ENCODE data around the gene CHST13.
"Not testable (repeated sequence)": the region's sequence is repeated elsewhere in the genome, so short reads cannot be mapped to it uniquely, and the experiment has no call there.

CHST13 gene

DNA sequence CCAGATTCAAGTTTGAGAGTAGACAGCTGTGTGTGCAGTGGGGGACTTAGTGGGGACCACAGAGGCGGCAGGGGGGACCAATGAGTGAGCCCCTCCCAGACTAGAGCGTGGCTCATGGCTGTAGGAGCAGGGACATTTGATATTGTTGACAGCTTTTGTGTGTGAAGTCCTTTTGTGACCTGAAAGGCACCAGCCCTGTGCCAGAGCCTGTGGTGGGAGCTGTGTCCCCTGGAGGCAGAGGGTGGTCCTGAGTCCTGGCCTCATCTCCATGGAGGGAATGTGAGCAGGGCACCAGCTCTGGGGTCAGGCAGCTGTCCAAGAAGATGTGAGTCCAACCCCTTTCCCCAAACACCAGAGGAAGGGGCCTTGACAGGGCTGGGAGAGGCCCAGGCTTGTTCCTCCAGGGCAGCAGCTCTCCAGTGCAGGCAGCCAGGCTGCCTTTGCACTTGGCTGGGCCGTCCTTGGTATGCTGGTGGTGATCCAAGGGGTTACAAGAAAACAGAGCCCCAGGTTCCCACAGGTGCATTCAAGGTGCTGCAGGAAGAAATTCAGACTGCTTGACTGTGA, 44.9 kb downstream of the CHST13 start:
- no peak for DNase-seq (ENCODE audit: low read depth)
- H3K4me3 ChIP-seq (ENCODE audit: low read depth, low read length) = no peak overlapping the region

DNA sequence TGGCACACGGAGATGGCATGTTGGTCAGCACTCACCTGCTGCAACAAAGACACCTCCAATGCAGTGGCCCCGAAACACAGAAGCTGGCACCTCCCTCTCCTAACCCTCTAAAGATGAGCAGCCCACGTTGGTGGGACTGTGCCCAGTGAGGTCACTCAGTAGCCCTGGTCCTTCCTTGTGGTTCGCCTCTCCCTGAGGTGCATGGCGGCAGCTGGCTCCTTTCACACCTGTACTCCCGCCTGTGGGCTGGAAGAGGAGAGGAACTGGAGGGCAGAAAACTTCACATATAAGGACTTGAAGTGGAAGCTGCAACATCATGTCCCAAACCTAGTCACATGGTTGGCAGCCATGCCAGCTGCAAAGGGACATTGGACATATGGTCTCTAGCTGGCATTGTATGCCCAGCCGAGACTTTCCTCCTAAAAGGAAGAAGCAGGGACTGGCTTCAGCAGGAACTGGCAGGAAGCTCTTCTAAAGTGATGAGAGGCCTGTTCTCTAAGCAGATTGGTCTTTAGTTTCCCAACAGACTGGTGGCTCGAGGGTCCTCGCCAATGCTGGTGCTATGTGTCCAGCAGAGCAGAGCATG, 45.5 kb downstream of the CHST13 start:
- DNase-seq (ENCODE audit: low read depth) = no peak
- no peak overlapping the region for H3K4me3 ChIP-seq (ENCODE audit: low read depth, low read length)

DNA sequence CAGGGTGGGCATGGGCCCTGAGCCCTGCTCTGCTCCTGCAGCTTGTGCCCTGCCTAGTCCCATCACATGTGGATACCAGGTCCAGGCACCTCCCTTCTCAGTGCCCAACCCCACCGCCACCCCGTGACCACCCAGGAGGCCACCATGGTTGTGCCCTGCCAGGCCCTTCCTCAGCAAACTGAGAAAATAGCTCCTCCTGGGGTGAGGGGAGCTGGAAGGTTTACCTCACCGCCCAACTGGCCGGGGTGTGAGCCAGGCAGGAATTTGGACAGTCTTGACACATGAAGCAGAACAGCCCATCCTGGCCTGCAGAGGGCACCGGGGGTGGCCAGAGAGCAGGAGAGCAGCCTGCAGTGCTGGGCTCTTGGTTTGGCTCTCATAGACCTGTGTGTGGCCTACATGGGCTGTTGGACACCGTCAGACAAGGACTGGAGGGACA, 46.2 kb downstream of the CHST13 start:
- H3K4me3 ChIP-seq (ENCODE audit: low read depth, low read length) = no peak overlapping the region
- DNase-seq (ENCODE audit: low read depth) = no peak

DNA sequence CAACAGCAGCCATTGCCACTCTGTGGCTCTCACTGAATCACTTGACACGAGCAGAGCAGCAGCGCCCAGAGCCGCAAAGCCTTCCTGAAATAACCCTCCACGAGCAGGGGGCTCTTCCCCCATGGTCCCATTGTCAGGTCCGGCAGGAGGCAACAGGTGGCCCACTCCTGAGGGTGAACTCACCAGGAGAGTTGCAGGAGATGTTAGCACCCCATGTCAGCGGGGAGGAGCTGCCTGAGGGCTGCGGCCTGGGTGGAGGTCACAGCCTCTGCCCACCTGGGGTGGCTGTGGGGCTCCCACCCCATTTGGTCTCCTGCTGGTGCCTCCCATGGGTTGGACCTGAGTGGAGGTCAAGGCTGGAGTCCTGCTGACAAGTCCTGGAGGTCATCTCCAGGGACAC, 47.1 kb downstream of the CHST13 start:
- H3K4me3 ChIP-seq (ENCODE audit: low read depth, low read length) = no peak overlapping the region
- no peak for DNase-seq (ENCODE audit: low read depth)

DNA sequence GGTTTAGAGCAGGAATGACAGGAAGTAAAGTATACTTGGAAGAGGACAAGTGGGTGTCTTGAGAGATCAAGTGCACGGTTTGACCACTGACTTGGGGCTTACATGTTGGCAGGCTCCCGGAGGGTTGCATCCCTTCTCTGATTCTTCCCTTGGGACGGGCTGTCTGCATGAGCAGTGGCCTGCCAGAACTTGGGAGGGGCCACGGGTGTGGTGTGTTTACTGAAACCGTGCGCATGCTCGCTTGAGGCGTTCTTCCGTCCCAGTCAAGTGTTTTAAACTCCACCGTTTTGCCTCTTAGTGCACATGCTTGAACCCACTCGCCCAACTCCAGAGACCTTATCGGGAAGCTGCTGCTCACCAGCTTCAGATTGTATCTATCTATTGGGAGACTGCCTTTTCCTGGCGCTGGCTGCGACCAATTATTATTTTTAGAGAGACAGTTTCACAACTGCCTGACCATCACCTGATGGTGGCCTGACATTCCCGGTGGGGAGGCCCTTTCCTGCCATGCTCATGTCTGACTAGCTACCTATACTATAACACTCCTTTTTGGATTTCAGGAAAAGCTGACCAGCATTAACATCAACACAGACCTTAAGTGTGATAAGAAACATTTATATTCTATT, 49.6 kb downstream of the CHST13 start:
- no peak for DNase-seq (ENCODE audit: low read depth)

DNA sequence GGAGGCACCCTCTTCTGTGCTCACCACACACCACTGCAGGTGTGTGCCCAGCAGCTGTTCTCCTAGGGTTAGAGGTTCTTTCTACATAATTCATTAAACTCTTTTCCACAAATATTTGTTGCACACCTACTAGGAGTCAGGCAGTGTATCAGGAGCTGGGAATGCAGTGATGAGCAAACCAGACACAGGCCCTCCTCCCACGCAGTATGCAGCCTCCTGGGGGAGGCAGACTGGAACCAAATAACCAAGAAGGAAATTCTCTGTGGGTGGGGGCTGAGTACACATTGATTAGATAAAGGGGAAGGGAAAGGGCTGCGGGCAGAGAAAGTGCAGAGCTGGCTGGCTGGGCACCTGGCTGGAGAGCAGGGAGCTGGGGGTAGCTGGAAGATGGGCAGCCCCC, 53.3 kb downstream of the CHST13 start:
- no peak for DNase-seq (ENCODE audit: low read depth)
- no peak overlapping the region for H3K4me3 ChIP-seq (ENCODE audit: low read depth, low read length)

More for the DNA sequence above, 49.6 kb downstream of the CHST13 start:
- H3K4me3 ChIP-seq (ENCODE audit: low read depth, low read length) = no peak overlapping the region

DNA sequence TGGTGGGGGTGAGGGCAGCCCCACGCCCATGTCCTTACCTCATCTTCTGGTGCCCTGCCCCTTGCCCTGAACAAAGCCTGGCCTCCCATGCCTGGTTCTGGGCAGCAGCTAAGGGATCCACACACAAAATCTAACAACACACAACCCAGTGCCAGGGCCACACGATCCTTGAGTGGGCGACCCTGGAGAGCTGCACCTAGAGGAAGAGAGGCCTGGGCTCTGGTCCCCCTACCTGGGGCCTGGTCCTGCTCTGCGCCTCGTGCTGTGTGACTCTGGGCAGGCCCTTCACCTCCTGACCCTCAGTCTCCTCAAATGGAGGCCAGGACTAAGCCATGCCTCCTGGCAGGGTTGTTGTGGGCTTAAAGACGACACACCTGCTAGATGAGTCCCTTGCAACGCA, 54.7 kb downstream of the CHST13 start:
- H3K4me3 ChIP-seq (ENCODE audit: low read depth, low read length) = no peak overlapping the region
- DNase-seq (ENCODE audit: low read depth) = no peak

DNA sequence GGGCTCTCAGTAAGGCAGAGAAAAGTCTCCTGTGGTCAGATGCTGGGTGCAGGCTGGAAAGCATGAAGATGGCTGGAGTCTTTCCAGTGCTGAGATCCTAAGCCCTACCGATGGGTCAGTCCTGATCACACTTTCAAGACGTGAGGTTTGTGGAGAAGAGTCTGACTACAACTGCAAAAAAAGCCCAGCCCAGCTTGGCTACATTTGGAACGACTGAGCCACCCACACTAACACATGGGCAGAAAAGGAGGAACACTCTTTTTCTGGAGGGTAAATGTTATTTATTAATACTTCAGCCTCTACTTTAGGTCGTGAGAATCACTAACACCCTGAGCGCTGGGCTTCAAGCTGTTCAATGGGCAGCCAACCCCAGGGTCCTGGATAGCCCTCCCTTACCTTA, 56.8 kb downstream of the CHST13 start:
- H3K4me3 ChIP-seq (ENCODE audit: low read depth, low read length) = no peak overlapping the region
- DNase-seq (ENCODE audit: low read depth) = no peak

DNA sequence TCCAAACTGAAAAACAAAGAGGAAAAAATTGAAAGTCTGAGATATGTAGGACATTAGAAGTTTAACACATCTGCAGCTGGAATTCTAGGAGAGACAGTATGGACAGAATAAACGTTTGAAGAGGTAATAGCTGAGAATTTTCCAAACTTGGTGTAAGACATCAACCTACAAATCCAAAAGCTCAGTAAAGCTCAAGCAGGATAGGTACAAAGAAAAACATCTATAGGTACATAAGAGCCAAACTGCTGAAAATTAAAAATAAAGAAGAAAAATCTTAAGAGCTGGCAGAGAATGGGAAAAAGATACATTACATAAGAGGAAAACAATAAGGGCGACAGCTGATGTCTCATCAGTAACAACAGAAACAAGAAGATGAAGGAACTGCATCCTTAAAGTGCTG, 57.6 kb downstream of the CHST13 start:
- H3K4me3 ChIP-seq (ENCODE audit: low read depth, low read length) = no peak overlapping the region
- DNase-seq (ENCODE audit: low read depth) = no peak

DNA sequence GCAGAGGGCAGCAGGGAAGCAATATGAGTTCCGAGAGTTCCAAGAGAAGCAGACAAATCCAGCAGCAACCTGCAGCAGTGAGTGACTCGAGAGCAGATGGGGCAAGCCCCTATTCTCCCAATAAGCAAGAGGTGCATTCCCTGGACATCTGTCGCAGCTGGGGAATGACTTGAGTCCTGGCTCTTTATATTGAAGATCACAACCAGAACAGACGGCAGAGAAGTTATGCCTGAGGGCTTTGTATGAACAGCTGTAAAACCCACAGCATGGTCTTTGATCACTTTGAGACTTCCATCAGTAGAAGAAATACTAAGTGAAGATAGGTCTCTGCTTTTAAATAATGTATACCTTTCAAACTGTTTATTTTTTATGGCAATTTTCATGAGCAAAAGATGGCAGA, 58.4 kb downstream of the CHST13 start:
- DNase-seq (ENCODE audit: low read depth) = no peak
- H3K4me3 ChIP-seq (ENCODE audit: low read depth, low read length) = no peak overlapping the region

DNA sequence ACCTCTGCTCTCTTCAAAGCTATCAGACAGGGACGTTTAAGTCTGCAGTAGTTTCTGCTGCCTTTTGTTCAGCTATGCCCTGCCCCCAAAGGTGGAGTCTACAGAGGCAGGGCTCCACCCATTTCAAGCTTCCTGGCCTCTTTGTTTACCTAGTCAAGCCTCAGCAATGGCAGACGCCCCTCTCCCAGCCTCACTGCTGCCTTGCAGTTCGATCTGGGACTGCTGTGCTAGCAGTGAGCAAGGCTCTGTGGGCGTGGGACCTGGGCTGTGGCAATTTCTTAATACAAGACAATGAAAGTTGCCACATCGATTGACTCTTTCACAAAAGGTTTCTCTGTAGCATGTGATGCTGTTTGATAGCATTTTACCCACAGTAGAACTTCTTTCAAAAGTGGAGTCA, 67.6 kb downstream of the CHST13 start:
- DNase-seq (ENCODE audit: low read depth); H3K4me3 ChIP-seq (ENCODE audit: low read depth, low read length): not testable (repeated sequence)
